ENCODE measurements around the gene DTNA.

The DTNA gene

GRCh38 chr18:34938090-34938489, 228.0 kb downstream of the DTNA start:
- no peak for DNase-seq (ENCODE audit: low read depth)
